ENCODE data around the gene DHRSX. TPM values are rescaled to one million over a fixed set of nuclear protein-coding genes. Genes with fewer than 3 reads are reported as not detected.
"Not testable (repeated sequence)": the region's sequence is repeated elsewhere in the genome, so short reads cannot be mapped to it uniquely, and the experiment has no call there.

The DHRSX gene
- total RNA-seq, 1 experiment from 2014 or later, result 29.2 TPM

- no peak for DNase-seq (ENCODE audit: low read depth)
Observed at GRCh38 chrX:2474963-2475726, 25.6 kb downstream of the DHRSX start.

GRCh38 chrX:2474280-2474962 is 26.4 kb downstream of the DHRSX start:
- no peak for DNase-seq (ENCODE audit: low read depth)

DNA sequence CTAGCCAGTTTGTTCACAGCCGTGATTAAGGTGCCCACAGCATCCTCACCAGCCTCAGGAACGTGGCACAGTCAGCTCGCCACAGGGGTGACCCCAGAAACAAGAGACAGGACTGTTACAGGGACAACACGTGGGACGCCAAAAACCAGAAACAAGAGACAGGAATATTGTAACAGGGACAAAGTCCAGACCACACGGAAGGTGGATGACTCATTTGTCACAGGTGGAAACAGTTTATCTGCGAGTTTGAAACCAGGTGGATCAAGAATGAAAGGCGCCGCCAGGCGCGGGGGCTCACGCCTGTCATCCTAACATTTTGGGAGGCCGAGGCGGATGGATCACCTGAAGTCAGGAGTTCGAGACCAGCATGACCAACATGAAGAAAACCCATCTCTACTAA is 27.7 kb downstream of the DHRSX start:
- not testable (repeated sequence) for DNase-seq (ENCODE audit: low read depth)

DNA sequence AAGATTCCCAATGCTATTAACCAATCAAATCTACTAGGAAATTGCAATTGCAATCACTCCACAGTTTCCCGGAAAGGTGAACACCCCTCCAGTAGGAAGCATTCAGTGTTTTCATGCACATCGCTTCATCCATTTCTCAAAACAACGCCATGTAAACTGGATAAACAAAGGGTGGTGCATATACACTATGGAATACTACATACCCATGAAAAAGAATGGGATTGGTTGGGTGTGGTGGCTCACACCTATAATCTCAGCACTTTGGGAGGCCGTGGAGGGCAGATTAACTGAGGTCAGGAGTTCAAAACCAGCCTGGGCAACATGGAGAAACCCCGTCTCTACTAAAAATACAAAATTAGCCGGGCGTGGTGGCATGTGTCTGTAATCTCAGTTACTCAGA is 29.1 kb downstream of the DHRSX start:
- no peak for DNase-seq (ENCODE audit: low read depth)

DNA sequence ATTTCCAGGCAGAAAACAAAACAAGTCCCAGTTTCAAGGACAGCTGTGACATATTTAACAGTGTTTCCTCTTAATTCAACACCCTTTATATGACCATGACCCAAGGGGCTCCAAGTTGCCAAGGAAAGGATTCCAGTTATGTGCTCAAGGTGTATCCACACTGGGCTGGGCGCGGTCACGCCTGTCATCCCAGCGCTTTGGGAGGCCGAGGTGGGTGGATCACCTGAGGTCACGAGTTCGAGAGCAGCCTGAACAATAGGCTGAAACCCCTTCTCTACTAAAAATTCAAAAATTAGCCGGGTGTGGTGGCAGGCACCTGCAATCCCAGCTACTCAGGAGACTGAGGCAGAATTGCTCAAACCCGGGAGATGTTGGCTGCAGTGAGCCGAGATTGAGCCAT is 29.6 kb downstream of the DHRSX start:
- DNase-seq (ENCODE audit: low read depth), result not testable (repeated sequence)

DNA sequence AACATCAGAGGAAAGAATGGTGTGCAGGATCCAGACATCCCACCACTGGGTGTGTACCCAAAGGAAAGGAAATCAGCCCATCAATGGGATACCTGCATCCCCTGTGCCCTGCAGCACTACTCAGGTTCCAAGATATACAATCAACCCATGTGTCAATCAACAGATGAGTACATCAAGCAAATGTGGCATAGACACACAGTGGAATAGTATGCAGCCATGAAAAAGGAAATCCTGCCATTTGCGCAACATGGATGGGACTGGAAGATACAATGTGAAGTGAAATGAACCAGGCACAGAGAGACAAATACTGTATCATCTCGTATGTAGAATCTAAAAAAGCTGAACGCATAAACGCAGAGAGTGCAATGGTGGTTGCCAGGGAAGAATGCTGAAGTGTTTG is 30.9 kb downstream of the DHRSX start:
- DNase-seq (ENCODE audit: low read depth), result not testable (repeated sequence)

DNA sequence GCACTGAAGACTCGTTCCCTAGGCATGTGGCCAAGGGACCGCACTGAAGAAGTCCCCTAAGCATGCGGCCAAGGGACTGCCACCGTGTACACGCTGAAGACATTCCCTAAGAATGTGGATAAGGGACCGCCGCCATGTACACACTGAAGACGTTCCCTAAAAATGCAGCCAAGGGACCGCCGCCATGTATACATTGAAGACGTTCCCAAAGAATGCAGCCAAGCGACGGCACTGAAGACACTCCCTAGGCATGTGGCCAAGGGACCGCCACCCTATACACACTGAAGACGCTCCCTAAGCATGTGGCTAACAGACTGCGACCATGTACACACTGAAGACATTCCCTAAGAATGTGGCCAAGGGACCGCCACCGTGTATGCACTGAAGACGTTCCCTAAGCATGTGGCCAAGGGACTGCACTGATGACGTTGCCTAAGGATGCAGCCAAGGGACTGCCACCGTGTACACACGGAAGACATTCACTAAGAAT is 31.5 kb downstream of the DHRSX start:
- DNase-seq (ENCODE audit: low read depth), result no peak

- DNase-seq (ENCODE audit: low read depth), result no peak
Observed at GRCh38 chrX:2468261-2469195, 32.2 kb downstream of the DHRSX start.

DNA sequence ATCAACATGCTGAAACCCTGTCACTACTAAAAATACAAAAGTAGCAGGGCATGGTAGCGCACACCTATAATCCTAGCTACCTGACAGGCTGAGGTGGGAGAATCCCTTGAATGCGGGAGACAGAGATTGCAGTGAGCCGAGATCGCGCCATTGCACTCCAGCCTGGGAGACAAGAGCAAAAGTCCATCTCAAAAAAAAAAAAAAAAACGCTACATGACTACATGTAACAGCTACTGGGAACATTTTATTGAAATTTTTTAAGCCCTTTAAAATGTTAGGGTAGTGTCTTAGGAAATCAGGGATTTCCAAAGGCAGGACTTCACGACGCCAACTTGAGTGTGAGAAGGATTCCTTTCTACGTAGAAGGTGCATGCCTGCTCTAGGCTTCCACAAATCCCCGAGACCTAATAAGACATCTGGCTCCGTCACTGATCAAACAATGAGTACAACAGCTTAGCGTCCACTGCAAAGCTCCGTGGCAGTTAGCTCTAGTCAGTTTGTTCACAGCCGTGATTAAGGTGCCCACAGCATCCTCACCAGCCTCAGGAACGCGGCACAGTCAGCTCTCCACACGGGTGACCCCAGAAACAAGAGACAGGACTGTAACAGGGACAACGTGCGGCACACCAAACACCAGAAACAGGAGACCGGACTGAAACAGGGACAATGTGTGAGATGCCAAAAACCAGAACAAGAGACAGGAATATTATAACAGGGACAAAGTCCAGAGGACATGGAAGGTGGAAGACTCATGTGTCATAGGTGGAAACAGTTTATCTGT is 33.7 kb downstream of the DHRSX start:
- DNase-seq (ENCODE audit: low read depth), result no peak

DNA sequence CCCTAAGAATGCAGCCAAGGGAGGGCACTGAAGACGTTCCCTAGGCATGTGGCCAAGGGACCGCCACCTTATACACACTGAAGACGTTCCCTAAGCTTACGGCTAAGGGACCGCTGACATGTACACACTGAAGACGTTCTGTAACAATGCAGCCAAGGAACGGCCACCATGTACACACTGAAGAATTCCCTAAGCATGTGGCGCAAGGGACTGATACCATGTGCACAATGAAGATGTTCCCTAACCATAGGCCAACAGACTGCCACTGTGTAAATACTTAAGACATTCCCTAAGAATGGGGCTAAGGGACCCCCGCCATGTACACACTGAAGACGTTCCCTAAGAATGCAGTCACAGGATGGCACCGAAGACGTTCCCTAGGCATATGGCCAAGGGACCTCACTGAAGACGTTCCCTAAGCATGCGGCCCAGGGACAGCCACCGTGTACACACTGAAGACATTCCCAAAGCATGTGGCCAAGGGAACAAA is 36.1 kb downstream of the DHRSX start:
- DNase-seq (ENCODE audit: low read depth), result no peak

DNA sequence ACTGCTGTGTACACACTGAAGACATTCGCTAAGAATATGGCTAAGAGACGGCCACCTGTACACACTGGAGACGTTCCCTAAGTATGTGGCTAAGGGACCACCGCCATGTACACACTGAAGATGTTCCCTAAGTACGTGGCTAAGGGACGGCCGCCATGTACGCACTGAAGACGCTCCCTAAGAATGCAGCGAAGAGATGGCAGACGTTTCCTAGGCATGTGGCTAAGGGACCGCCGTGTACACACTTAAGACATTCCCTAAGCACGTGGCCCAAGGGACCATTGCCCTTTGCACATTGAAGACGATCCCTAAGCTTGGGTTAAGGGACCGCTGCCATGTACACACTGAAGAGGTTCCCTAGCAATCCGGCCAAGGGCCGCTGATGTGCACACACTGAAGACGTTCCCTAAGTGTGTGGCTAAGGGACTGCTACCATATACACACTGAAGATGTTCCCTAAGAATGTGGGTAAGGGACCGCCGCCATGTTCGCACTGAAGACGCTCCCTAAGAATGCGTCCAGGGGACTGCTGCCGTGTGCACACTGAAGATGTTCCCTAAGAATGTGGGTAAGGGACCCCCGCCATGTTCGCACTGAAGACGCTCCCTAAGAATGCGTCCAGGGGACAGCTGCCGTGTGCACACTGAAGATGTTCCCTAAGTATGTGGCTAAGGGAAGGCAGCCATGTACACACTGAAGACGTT is 36.7 kb downstream of the DHRSX start:
- no peak for DNase-seq (ENCODE audit: low read depth)

- DNase-seq (ENCODE audit: low read depth), result not testable (repeated sequence)
Observed at GRCh38 chrX:2463481-2463880, 37.3 kb downstream of the DHRSX start.

- no peak for DNase-seq (ENCODE audit: low read depth)
Observed at GRCh38 chrX:2462780-2463179, 38.0 kb downstream of the DHRSX start.

GRCh38 chrX:2462074-2462473 is 38.7 kb downstream of the DHRSX start:
- no peak for DNase-seq (ENCODE audit: low read depth)

GRCh38 chrX:2461711-2462016 is 39.1 kb downstream of the DHRSX start:
- no peak for DNase-seq (ENCODE audit: low read depth)

- DNase-seq (ENCODE audit: low read depth), result not testable (repeated sequence)
Observed at GRCh38 chrX:2460821-2461710, 39.7 kb downstream of the DHRSX start.

DNA sequence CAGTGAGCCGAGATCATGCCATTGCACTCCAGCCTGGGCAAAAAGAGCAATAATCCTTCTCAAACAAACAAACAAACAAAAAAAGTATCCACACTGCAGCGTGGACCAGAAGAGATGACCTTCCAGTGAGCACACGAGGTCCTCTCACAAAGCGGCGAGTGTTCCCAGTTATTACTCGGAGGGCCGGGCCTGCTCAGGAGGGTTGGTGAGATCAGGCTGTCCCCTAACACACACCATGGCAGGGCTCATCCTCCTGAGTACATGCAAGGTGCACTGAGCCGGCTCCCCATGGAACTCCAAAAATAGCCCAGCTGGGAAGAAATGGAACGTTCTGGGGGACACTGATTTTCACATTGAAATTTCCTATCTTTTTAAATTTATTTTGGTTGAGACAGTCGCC is 40.7 kb downstream of the DHRSX start:
- DNase-seq (ENCODE audit: low read depth), result not testable (repeated sequence)

DNA sequence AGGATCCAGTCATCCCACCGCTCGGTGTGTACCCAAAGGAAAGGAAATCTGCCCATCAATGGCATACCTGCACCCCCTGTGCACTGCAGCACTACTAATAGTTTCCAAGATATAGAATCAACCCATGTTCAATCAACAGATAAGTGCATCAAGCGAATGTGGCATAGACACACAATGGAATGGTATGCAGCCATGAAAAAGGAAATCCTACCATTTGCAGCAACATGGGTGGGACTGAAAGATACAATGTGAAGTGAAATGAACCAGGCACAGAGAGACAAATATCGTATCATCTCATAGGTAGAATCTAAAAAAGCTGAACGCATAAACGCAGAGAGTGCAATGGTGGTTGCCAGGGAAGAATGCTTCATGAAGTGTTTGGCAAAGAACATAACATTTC is 42.5 kb downstream of the DHRSX start:
- no peak for DNase-seq (ENCODE audit: low read depth)

All from LHCN-M2 (cell line).